Loucy (cell line): ENCODE results near the gene VPS37C.

Experiments used
- H2AFZ ChIP-seq: fragments of 200-600 bp; sonication (generic); 2 replicates; pipeline ENCODE4 v1.6.0; 2016; ENCODE audit warnings: antibody characterized with exemption, mild to moderate bottlenecking, low read length, moderate library complexity
- H3F3A ChIP-seq: fragments of 200-600 bp; 2 replicates; pipeline ENCODE4 v1.6.0; 2016; ENCODE audit warnings: antibody characterized with exemption, low read depth, mild to moderate bottlenecking
- H3K27me3 ChIP-seq: fragments of 200-600 bp; sonication (generic); 2 replicates; pipeline ENCODE4 v1.6.1; 2014; ENCODE audit warnings: low read length, mild to moderate bottlenecking; ENCODE audit not compliant: insufficient read depth, poor library complexity, severe bottlenecking
- H3K36me3 ChIP-seq: fragments of 200-600 bp; sonication (generic); 2 replicates; pipeline ENCODE4 v1.6.1; 2016; ENCODE audit warnings: low read length; ENCODE audit not compliant: insufficient read depth
- H3K4me1 ChIP-seq: fragments of 200-600 bp; sonication (generic); 2 replicates; pipeline ENCODE4 v1.5.1; 2014; ENCODE audit warnings: low read length, mild to moderate bottlenecking; ENCODE audit not compliant: insufficient read depth, poor library complexity, severe bottlenecking
- H3K4me2 ChIP-seq: fragments of 200-600 bp; sonication (generic); 2 replicates; pipeline ENCODE4 v1.6.0; 2014; ENCODE audit warnings: antibody characterized with exemption, low read length, low read depth, mild to moderate bottlenecking; ENCODE audit not compliant: poor library complexity, severe bottlenecking
- H3K4me3 ChIP-seq: fragments of 200-600 bp; sonication (generic); 2 replicates; pipeline ENCODE4 v1.5.1; 2014; ENCODE audit warnings: low read length, mild to moderate bottlenecking, mixed read lengths; ENCODE audit not compliant: poor library complexity, severe bottlenecking
- H3K79me2 ChIP-seq: fragments of 200-600 bp; sonication (generic); 2 replicates; pipeline ENCODE4 v1.6.1; 2014; ENCODE audit warnings: low read length; ENCODE audit not compliant: insufficient read depth
- H3K9ac ChIP-seq: fragments of 200-600 bp; sonication (generic); 2 replicates; pipeline ENCODE4 v1.6.0; 2014; ENCODE audit warnings: mild to moderate bottlenecking, low read depth, low read length, moderate library complexity; ENCODE audit not compliant: poor library complexity, severe bottlenecking
- H3K9me2 ChIP-seq: fragments of 200-600 bp; sonication (generic); replicated peaks from 2 replicates; pipeline ENCODE4 v1.6.1; 2016; ENCODE audit warnings: low read depth, low read length, mixed read lengths
- H3K9me3 ChIP-seq: fragments of 200-600 bp; sonication (generic); 2 replicates; pipeline ENCODE4 v1.6.1; 2014; ENCODE audit warnings: mild to moderate bottlenecking, antibody characterized with exemption, low read length, low read depth; ENCODE audit not compliant: insufficient read depth
- H4K20me1 ChIP-seq: fragments of 200-600 bp; sonication (generic); 2 replicates; pipeline ENCODE4 v1.6.0; 2014; ENCODE audit warnings: antibody characterized with exemption, low read length, mild to moderate bottlenecking; ENCODE audit not compliant: insufficient read depth, poor library complexity, severe bottlenecking
- CTCF ChIP-seq: fragments of 200-600 bp; sonication (generic); conservative IDR thresholded peaks from 2 replicates; pipeline ENCODE4 v1.5.1; 2014; ENCODE audit warnings: mild to moderate bottlenecking, antibody characterized with exemption, low read length
- EZH2phosphoT487 ChIP-seq: fragments of 200-600 bp; IDR thresholded peaks from 2 replicates; pipeline ENCODE4 v1.6.1; 2018; ENCODE audit warnings: antibody characterized with exemption, mild to moderate bottlenecking, moderate library complexity, borderline replicate concordance

Gene VPS37C

GRCh38 chr11:61155741-61156140 lies 5.5 kb downstream of the VPS37C start:
- H3K79me2 ChIP-seq = peaks cover 4% of the 10 kb centered on the region; the same call in 1 of the 2 replicates
- no peak overlapping the region for H3K4me2 ChIP-seq
- H2AFZ ChIP-seq = no peak overlapping the region
- H3K4me1 ChIP-seq = peaks cover 11% of the 10 kb centered on the region
- H3K36me3 ChIP-seq = no peaks in the 10 kb centered on the region
- H3K4me3 ChIP-seq = no peak overlapping the region
- H3K9ac ChIP-seq = no peak overlapping the region
- H3K27me3 ChIP-seq = no peaks in the 10 kb centered on the region
- H3F3A ChIP-seq = peaks cover 12% of the 10 kb centered on the region; the same call in 1 of the 2 replicates
- no peaks in the 10 kb centered on the region for H3K9me2 ChIP-seq
- H4K20me1 ChIP-seq = no peaks in the 10 kb centered on the region
- H3K9me3 ChIP-seq = peaks cover 12% of the 10 kb centered on the region; the same call in 1 of the 2 replicates
- no peak for TF ChIP-seq CTCF

GRCh38 chr11:61155312-61155711 lies 5.9 kb downstream of the VPS37C start:
- H3K4me2 ChIP-seq = no peak overlapping the region
- H3K4me3 ChIP-seq = no peak overlapping the region
- no peak overlapping the region for H2AFZ ChIP-seq
- H3K79me2 ChIP-seq = peaks cover 4% of the 10 kb centered on the region; the same call in 1 of the 2 replicates
- no peaks in the 10 kb centered on the region for H3K9me2 ChIP-seq
- H3K9ac ChIP-seq = no peak overlapping the region
- no peaks in the 10 kb centered on the region for H3K36me3 ChIP-seq
- H3F3A ChIP-seq = peaks cover 8% of the 10 kb centered on the region; the same call in 1 of the 2 replicates
- peaks cover 7% of the 10 kb centered on the region for H3K4me1 ChIP-seq
- H3K9me3 ChIP-seq = peaks cover 12% of the 10 kb centered on the region; the same call in 1 of the 2 replicates
- TF ChIP-seq EZH2phosphoT487 (no peak), CTCF (no peak)
- no peaks in the 10 kb centered on the region for H4K20me1 ChIP-seq
- H3K27me3 ChIP-seq = no peaks in the 10 kb centered on the region

- Histone ChIP-seq H4K20me1 (no peaks in the 10 kb centered on the region), H3K9me3 (peaks cover 12% of the 10 kb centered on the region; the same call in 1 of the 2 replicates), H3K4me2 (no peak overlapping the region), H3K4me3 (no peak overlapping the region), H3K27me3 (no peaks in the 10 kb centered on the region), H2AFZ (no peak overlapping the region), H3K79me2 (peaks cover 4% of the 10 kb centered on the region; the same call in 1 of the 2 replicates), H3F3A (0 out of 2 replicates have a peak, but pooled peaks cover 3% of the 10 kb centered on the region), H3K9me2 (no peaks in the 10 kb centered on the region), H3K36me3 (no peaks in the 10 kb centered on the region), H3K9ac (no peak overlapping the region), H3K4me1 (peaks cover 2% of the 10 kb centered on the region)
- TF ChIP-seq CTCF = no peak
- TF ChIP-seq EZH2phosphoT487 = no peak
Observed at GRCh38 chr11:61154528-61154927, 6.7 kb downstream of the VPS37C start.
